Fibroblast of mammary gland (primary cell): ENCODE data around the gene PLEKHG4B.

Experiments
- DNase-seq: peaks from one replicate; pipeline ENCODE4 v3.0.0-alpha.2; 2010; ENCODE audit warnings: low read depth
- H3K4me3 ChIP-seq: 2 replicates; pipeline ENCODE4 v1.5.1; 2011; ENCODE audit warnings: low read depth, mild to moderate bottlenecking, low read length, moderate library complexity; ENCODE audit not compliant: control insufficient read depth
- TF ChIP-seq, protein P1 (sequence below): conservative IDR thresholded peaks from 2 replicates; pipeline ENCODE4 v1.5.1; 2011; ENCODE audit warnings: low read depth, low read length, inconsistent platforms; ENCODE audit not compliant: control insufficient read depth, insufficient read depth

Gene PLEKHG4B

DNA sequence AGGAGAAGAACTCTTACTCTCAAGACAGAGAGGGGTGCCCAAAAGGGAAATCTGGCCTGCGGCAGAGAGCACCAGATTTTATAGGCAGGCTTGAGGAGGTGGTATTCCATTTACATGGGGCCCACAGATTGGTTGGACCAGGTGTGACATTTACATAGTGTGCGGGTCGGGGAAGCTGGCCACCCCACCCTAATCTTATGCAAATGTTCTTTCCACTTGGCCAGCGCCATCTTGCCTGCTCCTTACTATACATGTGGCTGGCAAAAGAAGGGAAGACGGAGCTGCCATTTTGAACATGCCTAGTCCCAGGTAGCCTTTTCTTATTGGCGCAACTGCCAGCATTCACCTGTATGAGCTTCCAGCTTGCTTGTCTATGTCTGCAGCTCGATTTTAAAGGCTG, 34.8 kb downstream of the PLEKHG4B start:
- no peak for DNase-seq
- H3K4me3 ChIP-seq: no peak overlapping the region
- TF ChIP-seq, protein P1, sequence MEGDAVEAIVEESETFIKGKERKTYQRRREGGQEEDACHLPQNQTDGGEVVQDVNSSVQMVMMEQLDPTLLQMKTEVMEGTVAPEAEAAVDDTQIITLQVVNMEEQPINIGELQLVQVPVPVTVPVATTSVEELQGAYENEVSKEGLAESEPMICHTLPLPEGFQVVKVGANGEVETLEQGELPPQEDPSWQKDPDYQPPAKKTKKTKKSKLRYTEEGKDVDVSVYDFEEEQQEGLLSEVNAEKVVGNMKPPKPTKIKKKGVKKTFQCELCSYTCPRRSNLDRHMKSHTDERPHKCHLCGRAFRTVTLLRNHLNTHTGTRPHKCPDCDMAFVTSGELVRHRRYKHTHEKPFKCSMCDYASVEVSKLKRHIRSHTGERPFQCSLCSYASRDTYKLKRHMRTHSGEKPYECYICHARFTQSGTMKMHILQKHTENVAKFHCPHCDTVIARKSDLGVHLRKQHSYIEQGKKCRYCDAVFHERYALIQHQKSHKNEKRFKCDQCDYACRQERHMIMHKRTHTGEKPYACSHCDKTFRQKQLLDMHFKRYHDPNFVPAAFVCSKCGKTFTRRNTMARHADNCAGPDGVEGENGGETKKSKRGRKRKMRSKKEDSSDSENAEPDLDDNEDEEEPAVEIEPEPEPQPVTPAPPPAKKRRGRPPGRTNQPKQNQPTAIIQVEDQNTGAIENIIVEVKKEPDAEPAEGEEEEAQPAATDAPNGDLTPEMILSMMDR: no peak

DNA sequence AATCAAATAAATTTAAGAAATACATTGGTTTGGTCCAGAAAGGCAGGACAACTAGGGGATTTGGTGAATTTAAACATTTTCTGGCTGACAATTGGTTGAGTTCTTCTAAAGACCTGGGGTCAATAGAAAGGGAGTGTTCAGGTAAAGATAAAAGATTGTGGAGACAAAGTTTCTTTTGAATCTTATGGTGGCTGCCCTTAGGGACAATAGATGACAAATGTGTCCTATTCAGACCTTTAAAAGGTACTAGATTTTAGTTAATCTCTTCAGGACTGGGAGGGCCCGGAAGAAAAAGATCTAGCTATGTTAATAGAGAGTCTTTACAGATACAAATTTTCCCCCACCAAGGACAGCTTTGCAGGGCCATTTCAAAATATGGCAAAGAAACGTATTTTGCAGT, 35.9 kb downstream of the PLEKHG4B start:
- no peak overlapping the region for H3K4me3 ChIP-seq
- DNase-seq: no peak
- TF ChIP-seq, protein P1: no peak

DNA sequence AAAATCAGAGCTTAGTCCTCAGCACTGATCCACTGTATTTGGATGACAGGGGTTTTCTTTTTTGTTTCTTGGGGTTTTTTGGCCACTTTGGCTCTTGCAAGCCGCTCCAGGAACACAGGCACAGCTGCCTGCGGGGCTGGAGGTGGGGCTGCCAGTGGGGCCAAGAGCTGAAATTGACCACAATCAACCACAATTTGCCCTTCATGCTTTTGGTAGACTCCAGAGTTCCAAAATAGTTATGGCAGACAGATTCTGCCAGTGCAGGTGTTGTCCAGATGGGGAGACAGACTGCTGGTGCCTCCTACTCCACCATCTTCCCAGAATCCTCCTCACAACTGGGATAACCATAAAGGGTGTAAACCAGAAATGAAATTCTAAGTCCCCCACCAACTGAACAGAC, 36.5 kb downstream of the PLEKHG4B start:
- no peak for DNase-seq
- H3K4me3 ChIP-seq: no peak overlapping the region
- TF ChIP-seq, protein P1: no peak

DNA sequence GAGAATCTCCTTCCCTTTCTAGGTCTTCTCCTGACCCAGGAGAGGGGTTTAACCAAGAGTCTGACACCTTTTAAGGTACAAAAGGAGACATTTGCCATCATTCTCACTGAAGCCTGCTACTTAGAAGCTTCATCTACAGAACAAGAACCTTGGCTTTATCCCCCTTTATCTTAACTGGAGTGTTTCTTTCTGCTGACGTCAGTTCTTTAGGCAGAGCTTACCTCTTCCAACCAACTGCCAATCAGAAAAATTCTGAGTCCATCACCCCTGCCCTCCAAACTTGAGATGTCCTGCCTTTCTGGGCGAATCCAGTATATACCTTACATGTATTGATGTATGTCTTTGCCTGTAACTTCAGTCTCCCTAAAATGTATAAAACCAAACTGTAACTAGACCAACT, 37.2 kb downstream of the PLEKHG4B start:
- DNase-seq: no peak
- no peak overlapping the region for H3K4me3 ChIP-seq
- TF ChIP-seq, protein P1: no peak

DNA sequence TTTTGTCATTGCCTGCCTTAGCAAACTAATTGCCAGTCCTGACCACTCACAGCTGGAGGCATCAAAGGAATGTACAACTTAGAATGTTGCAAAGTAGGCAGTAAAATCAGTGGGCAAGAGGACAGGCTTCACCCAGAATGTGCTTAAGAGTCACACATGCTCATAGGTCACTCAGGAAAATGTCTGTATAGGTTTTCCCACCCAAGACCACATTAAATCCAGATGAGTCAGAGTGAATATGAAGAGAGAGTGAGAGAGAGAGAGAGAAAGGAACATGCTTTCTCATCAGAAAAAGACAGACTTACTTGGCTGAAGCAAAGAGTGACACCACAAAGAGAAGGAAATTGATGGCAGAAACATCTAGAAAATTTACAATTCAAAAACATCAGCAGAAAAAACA, 37.9 kb downstream of the PLEKHG4B start:
- DNase-seq: peak; percentile 71
- TF ChIP-seq, protein P1: no peak
- no peak overlapping the region for H3K4me3 ChIP-seq

DNA sequence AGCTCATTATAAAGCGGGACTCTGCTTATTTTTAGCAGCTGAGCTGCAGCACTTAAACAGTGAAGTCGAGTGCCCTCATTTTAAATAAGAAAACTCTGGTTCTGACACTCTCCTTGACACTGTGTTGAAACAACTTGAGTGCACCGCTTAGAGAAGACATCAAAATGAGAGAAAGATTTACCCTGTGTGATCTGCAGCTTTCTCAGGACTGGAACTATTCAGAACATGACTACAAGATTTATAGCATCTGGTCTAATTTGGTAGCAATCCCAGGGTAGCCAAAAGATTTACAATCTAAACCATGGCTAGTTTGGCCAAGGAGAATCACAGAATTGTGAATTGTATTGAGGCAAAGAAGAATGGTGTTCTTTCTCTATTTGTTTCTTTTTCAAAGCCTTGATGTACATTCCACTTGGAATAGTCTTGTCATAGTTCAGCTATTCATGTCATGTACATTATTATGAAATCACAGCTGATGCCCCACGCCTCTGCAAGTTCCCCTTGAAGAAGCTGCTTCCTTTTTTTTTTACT, 38.7 kb downstream of the PLEKHG4B start:
- peak; percentile 45 for DNase-seq
- TF ChIP-seq, protein P1: no peak
- no peak overlapping the region for H3K4me3 ChIP-seq

DNA sequence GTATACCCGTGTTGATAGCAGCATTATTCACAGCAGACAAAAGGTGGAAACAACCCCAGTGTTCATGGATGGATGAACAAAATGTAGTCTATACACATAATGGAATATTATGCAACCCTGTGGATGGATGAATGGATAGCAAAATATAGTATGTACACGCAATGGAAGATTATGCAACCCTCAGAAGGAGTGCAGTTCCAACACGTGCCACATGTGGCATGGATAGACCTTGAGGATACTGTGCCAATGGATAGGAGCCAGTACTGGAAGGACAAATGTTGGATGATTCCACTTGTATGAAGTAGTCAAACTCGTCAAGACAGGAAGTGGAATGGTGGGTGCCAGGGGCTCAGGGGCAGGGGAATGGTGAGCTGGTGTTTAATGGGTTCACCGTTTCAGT, 44.9 kb downstream of the PLEKHG4B start:
- H3K4me3 ChIP-seq: no peak overlapping the region
- DNase-seq: no peak
- TF ChIP-seq, protein P1: peak; percentile 7
